Activated T-cell treated with anti-CD3 and anti-CD28 coated beads, Interleukin-2, amount 50 U/mL, for 1 hour (primary cell): ENCODE data around the gene CD96.
"Not testable (repeated sequence)": the region's sequence is repeated elsewhere in the genome, so short reads cannot be mapped to it uniquely, and the experiment has no call there.

Source experiments
- DNase-seq: peaks from one replicate; pipeline ENCODE4 v3.0.0-alpha.2; 2020

CD96 gene

GRCh38 chr3:111541911-111542483 lies at the start of gene CD96:
TSS of gene CD96 (plus strand) at chr3:111542197. CDS start at chr3:111542249, 52 bp downstream.
- DNase-seq: peak; percentile 62

GRCh38 chr3:111493276-111493675 lies 48.7 kb upstream of the CD96 start:
- DNase-seq: no peak

- DNase-seq: no peak
These were observed 45.0 kb upstream of the CD96 start for GRCh38 chr3:111496894-111497559.

- DNase-seq: no peak
These were observed 44.0 kb upstream of the CD96 start for GRCh38 chr3:111498022-111498421.

- DNase-seq: no peak
These were observed 35.6 kb upstream of the CD96 start for GRCh38 chr3:111506435-111506834.

GRCh38 chr3:111509308-111509707 lies 32.7 kb upstream of the CD96 start:
- DNase-seq: no peak

GRCh38 chr3:111517801-111518200 lies 24.2 kb upstream of the CD96 start:
- DNase-seq: no peak

GRCh38 chr3:111519178-111519855 lies 22.7 kb upstream of the CD96 start:
- no peak for DNase-seq

GRCh38 chr3:111521891-111522290 lies 20.1 kb upstream of the CD96 start:
- DNase-seq: no peak

GRCh38 chr3:111524486-111524885 lies 17.5 kb upstream of the CD96 start:
- DNase-seq: not testable (repeated sequence)

- no peak for DNase-seq
These were observed 10.6 kb upstream of the CD96 start for GRCh38 chr3:111531446-111531845.

GRCh38 chr3:111534701-111535100 lies 7.3 kb upstream of the CD96 start:
- DNase-seq: no peak

GRCh38 chr3:111538111-111538510 lies 3.9 kb upstream of the CD96 start:
- no peak for DNase-seq

GRCh38 chr3:111538681-111539083 lies 3.3 kb upstream of the CD96 start:
- no peak for DNase-seq

- DNase-seq: peak; percentile 74
These were observed 2.4 kb upstream of the CD96 start for GRCh38 chr3:111539351-111540331.

- no peak for DNase-seq
These were observed 606 bp upstream of the CD96 start for GRCh38 chr3:111541391-111541790.

- no peak for DNase-seq
These were observed 759 bp downstream of the CD96 start for GRCh38 chr3:111542611-111543300.

- no peak for DNase-seq
These were observed 3.4 kb downstream of the CD96 start for GRCh38 chr3:111545349-111545748.

- DNase-seq: no peak
These were observed 5.6 kb downstream of the CD96 start for GRCh38 chr3:111547631-111548030.

- no peak for DNase-seq
These were observed 6.1 kb downstream of the CD96 start for GRCh38 chr3:111548092-111548491.

- no peak for DNase-seq
These were observed 6.8 kb downstream of the CD96 start for GRCh38 chr3:111548756-111549155.

GRCh38 chr3:111561902-111562301 lies 19.9 kb downstream of the CD96 start:
- not testable (repeated sequence) for DNase-seq
